ENCODE data around the gene UNC80. TPM values are rescaled to one million over a fixed set of nuclear protein-coding genes. Genes with fewer than 3 reads are reported as not detected.

The UNC80 gene
- total and polyA plus RNA-seq, 2 of the 13 experiments (the other 11 are each of a cell fraction or from before 2014, with no cell fraction given) = not detected

DNA sequence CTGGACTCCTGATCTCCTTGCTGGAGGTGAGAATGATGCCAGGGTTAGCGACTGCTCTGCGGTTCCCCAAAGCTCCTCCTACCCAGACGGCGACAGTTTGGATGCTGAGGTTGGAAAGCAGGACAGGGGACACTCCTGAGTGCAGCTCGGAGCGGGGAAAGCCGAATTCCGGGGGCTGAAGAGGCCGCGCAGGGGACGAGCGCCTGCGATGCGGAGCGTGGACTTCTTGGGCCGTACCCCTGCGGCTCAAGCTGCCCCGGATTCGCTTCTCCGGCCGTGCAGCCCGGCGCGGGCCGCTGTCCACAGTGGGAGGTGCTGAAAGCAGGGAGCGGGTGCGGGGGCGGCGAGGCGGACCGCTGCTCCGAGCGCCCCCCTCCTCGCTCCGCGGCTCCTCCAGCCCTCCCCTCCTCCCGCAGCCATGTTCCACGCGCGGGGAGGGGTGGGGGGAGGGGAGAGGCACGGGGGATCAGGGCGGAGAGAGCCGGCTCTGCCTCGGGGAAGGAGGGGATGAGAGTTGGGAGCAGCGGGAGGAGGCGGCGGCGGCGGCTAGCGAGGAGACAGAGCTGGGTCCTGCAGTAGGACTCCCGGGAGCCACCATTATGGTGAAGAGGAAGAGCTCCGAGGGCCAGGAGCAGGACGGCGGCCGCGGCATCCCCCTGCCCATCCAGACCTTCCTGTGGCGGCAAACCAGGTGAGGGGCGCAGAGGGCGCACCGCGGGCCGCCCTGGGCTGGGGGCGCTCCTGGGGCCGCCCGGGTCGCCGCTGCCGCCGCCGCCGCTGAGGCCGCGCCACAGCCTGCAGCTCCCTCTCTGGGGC is at the start of gene UNC80 (continued):
- TF ChIP-seq ZNF207 (IDR thresholded peaks at IDR 0.05; ENCODE audit: borderline replicate concordance) (no peak), MTA1 (CRISPR knock-in tag; IDR thresholded peaks at IDR 0.05; ENCODE audit: borderline replicate concordance) (peak; percentile 77; the same call in 1 of the 2 replicates), TEAD2 (CRISPR knock-in tag; IDR thresholded peaks at IDR 0.05) (peak; percentile 88; the same call in 1 of the 2 replicates), ZNF354B (CRISPR knock-in tag; IDR thresholded peaks at IDR 0.05) (no peak), ZZZ3 (CRISPR knock-in tag; IDR thresholded peaks at IDR 0.05; ENCODE audit: borderline replicate concordance) (peak; percentile 77; the same call in 1 of the 2 replicates), KLF13 (CRISPR knock-in tag; IDR thresholded peaks at IDR 0.05) (no peak), ZNF557 (CRISPR knock-in tag; IDR thresholded peaks at IDR 0.05) (peak; percentile 98; the same call in 1 of the 2 replicates), DPF2 (CRISPR knock-in tag; IDR thresholded peaks at IDR 0.05; ENCODE audit: borderline replicate concordance, low read depth) (no peak), ZSCAN29 (CRISPR knock-in tag; conservative IDR thresholded peaks at IDR 0.05) (peak; percentile 97), TCF7 (IDR thresholded peaks at IDR 0.05; ENCODE audit: low read depth) (no peak), TAF15 (IDR thresholded peaks at IDR 0.05; ENCODE audit: low read depth, low read length, poor library complexity, severe bottlenecking) (no peak), ATF7-NPFF (CRISPR knock-in tag; IDR thresholded peaks at IDR 0.05; ENCODE audit: low read depth) (peak; percentile 97), EED (CRISPR knock-in tag; IDR thresholded peaks at IDR 0.05) (peak; percentile 60; the same call in 1 of the 2 replicates), NCOA1 (CRISPR knock-in tag; IDR thresholded peaks at IDR 0.05) (no peak), ZSCAN9 (CRISPR knock-in tag; IDR thresholded peaks at IDR 0.05; ENCODE audit: borderline replicate concordance) (peak; percentile 99), MIER3 (CRISPR knock-in tag; IDR thresholded peaks at IDR 0.05; ENCODE audit: borderline replicate concordance) (peak; percentile 91; the same call in 1 of the 2 replicates)
- TF ChIP-seq, protein P1, sequence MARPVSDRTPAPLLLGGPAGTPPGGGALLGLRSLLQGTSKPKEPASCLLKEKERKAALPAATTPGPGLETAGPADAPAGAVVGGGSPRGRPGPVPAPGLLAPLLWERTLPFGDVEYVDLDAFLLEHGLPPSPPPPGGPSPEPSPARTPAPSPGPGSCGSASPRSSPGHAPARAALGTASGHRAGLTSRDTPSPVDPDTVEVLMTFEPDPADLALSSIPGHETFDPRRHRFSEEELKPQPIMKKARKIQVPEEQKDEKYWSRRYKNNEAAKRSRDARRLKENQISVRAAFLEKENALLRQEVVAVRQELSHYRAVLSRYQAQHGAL (CRISPR knock-in tag; IDR thresholded peaks at IDR 0.05; ENCODE audit: not compliant biosample characterization) = peak; percentile 94
- TF ChIP-seq, protein P2, sequence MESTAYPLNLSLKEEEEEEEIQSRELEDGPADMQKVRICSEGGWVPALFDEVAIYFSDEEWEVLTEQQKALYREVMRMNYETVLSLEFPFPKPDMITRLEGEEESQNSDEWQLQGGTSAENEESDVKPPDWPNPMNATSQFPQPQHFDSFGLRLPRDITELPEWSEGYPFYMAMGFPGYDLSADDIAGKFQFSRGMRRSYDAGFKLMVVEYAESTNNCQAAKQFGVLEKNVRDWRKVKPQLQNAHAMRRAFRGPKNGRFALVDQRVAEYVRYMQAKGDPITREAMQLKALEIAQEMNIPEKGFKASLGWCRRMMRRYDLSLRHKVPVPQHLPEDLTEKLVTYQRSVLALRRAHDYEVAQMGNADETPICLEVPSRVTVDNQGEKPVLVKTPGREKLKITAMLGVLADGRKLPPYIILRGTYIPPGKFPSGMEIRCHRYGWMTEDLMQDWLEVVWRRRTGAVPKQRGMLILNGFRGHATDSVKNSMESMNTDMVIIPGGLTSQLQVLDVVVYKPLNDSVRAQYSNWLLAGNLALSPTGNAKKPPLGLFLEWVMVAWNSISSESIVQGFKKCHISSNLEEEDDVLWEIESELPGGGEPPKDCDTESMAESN (CRISPR knock-in tag; conservative IDR thresholded peaks at IDR 0.05) = peak; percentile 89
- TF ChIP-seq, protein P3, sequence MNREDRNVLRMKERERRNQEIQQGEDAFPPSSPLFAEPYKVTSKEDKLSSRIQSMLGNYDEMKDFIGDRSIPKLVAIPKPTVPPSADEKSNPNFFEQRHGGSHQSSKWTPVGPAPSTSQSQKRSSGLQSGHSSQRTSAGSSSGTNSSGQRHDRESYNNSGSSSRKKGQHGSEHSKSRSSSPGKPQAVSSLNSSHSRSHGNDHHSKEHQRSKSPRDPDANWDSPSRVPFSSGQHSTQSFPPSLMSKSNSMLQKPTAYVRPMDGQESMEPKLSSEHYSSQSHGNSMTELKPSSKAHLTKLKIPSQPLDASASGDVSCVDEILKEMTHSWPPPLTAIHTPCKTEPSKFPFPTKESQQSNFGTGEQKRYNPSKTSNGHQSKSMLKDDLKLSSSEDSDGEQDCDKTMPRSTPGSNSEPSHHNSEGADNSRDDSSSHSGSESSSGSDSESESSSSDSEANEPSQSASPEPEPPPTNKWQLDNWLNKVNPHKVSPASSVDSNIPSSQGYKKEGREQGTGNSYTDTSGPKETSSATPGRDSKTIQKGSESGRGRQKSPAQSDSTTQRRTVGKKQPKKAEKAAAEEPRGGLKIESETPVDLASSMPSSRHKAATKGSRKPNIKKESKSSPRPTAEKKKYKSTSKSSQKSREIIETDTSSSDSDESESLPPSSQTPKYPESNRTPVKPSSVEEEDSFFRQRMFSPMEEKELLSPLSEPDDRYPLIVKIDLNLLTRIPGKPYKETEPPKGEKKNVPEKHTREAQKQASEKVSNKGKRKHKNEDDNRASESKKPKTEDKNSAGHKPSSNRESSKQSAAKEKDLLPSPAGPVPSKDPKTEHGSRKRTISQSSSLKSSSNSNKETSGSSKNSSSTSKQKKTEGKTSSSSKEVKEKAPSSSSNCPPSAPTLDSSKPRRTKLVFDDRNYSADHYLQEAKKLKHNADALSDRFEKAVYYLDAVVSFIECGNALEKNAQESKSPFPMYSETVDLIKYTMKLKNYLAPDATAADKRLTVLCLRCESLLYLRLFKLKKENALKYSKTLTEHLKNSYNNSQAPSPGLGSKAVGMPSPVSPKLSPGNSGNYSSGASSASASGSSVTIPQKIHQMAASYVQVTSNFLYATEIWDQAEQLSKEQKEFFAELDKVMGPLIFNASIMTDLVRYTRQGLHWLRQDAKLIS (CRISPR knock-in tag; IDR thresholded peaks at IDR 0.05) = no peak
- TF ChIP-seq, protein P4, sequence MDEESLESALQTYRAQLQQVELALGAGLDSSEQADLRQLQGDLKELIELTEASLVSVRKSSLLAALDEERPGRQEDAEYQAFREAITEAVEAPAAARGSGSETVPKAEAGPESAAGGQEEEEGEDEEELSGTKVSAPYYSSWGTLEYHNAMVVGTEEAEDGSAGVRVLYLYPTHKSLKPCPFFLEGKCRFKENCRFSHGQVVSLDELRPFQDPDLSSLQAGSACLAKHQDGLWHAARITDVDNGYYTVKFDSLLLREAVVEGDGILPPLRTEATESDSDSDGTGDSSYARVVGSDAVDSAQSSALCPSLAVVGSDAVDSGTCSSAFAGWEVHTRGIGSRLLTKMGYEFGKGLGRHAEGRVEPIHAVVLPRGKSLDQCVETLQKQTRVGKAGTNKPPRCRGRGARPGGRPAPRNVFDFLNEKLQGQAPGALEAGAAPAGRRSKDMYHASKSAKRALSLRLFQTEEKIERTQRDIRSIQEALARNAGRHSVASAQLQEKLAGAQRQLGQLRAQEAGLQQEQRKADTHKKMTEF (CRISPR knock-in tag; IDR thresholded peaks at IDR 0.05) = peak; percentile 82
